GM13977 (cell line): ENCODE measurements around the gene CHRDL2.

Experiments
- DNase-seq: peaks from one replicate; pipeline ENCODE4 v3.0.0; 2012; ENCODE audit warnings: low spot score
- CTCF ChIP-seq: IDR thresholded peaks from 2 replicates; pipeline ENCODE4 v1.5.1; 2012; ENCODE audit warnings: mild to moderate bottlenecking, control low read depth; ENCODE audit not compliant: insufficient read depth; ENCODE audit errors: extremely low read depth, missing control alignments
- in situ Hi-C: fragments of 300-500 bp; cut with MboI; formaldehyde crosslinking; loops from one replicate; pipeline ENCODE4 v1.12.0; 2022; ENCODE audit warnings: low sequenced_read_pairs, low pct_unique_long_range_greater_than_20kb, mixed read lengths, inconsistent platforms; ENCODE audit not compliant: unreplicated experiment

The CHRDL2 gene

DNA sequence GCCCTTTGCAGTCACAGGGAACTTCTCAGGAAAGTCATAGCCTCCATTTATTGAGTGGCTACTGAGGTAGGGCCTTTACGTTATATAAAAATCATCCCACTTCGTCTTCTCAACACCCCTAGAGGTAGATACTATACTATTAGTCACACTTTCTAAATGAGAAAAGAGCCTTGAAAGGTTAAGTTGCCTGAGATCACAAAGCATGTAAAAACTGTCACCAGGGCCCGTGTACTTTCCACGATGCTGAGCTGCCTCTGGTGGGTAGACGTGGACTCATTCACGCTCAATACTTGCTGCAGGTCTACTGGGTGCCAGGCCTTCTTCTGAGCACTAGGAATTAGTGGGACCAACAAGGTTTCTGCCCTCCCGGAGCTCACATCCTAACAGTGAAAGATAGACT is 16.3 kb downstream of the CHRDL2 start:
- DNase-seq: no peak
- TF ChIP-seq CTCF: no peak
- in situ Hi-C loops: no loop called here

GRCh38 chr11:74713686-74714085 is 17.5 kb downstream of the CHRDL2 start:
- TF ChIP-seq CTCF: no peak
- DNase-seq: no peak
- in situ Hi-C loops: no loop called here

DNA sequence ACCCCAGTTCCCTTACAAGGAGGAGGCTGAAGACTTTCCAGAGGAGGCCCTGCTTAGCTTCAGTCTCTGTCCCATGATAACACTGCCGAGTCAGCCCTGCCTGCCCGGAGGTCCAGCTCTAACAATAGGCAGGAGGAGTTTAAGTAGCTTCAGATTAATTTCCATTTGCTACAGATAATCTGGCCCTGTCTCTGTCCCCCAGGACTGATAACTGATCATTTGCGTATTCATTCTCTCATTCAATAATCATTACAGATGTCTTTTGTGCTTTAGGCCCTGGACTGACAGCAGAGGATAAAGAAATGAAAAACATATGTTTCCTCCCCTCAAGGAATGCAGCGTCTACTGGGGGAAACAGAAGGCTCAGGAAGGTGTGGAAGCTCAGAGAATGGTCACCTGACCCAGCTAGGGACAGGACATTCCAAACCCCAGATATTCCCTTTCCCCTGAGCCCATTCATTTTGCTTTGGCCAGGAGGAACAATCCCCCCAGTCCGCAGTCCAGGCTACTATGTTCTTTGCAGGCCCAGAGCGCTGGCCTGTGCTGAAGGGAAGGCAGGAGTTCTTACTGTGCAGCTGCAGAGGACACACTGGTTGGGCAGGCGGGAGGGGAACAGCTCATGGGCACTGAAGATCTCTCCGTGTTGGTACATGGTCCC is 20.8 kb downstream of the CHRDL2 start:
- no peak for TF ChIP-seq CTCF
- no peak for DNase-seq
- in situ Hi-C loops: no loop called here

- in situ Hi-C loops: no loop called here
- no peak for DNase-seq
- no peak for TF ChIP-seq CTCF
These were observed 22.1 kb downstream of the CHRDL2 start for GRCh38 chr11:74709175-74709574.

GRCh38 chr11:74707602-74708510 is 23.4 kb downstream of the CHRDL2 start:
- no peak for TF ChIP-seq CTCF
- DNase-seq: no peak
- in situ Hi-C loops: no loop called here

GRCh38 chr11:74707182-74707581 is 24.0 kb downstream of the CHRDL2 start:
- TF ChIP-seq CTCF: no peak
- in situ Hi-C loops: no loop called here
- DNase-seq: no peak
